Astrocyte (in vitro differentiated cells and primary cell): ENCODE results near the gene MAST2. TPM values are rescaled to one million over a fixed set of nuclear protein-coding genes. Genes with fewer than 3 reads are reported as not detected.

ENCODE experiments used
- DNase-seq: peaks from one replicate; pipeline ENCODE4 v3.0.0-alpha.2; 2010; ENCODE audit warnings: low read depth
- FAIRE-seq: peaks from 2 replicates; lab custom pipeline; 2011; peaks lifted over from hg19 to GRCh38; lab: Jason Lieb, UNC
- H2AFZ ChIP-seq: 2 replicates; pipeline ENCODE4 v1.6.0; 2012; ENCODE audit warnings: low read depth, low read length, inconsistent platforms
- H3K27ac ChIP-seq: 2 replicates; pipeline ENCODE4 v1.5.1; 2011; ENCODE audit warnings: low read depth, low read length, inconsistent platforms
- H3K27me3 ChIP-seq: 2 replicates; pipeline ENCODE4 v1.6.0; 2011; ENCODE audit warnings: low read length, inconsistent platforms; ENCODE audit not compliant: insufficient read depth
- H3K36me3 ChIP-seq: 2 replicates; pipeline ENCODE4 v1.5.1; 2011; ENCODE audit warnings: low read length, inconsistent platforms; ENCODE audit not compliant: insufficient read depth
- H3K4me1 ChIP-seq: 2 replicates; pipeline ENCODE4 v1.5.1; 2011; ENCODE audit warnings: low read length, inconsistent platforms; ENCODE audit not compliant: insufficient read depth
- H3K4me2 ChIP-seq: 2 replicates; pipeline ENCODE4 v1.6.0; 2012; ENCODE audit warnings: low read length, inconsistent platforms
- H3K4me3 ChIP-seq: 2 replicates; pipeline ENCODE4 v1.5.1; 2011; ENCODE audit warnings: low read depth, mild to moderate bottlenecking, low read length, inconsistent platforms; ENCODE audit not compliant: insufficient read depth
- H3K79me2 ChIP-seq: 2 replicates; pipeline ENCODE4 v1.6.0; 2012; ENCODE audit warnings: mild to moderate bottlenecking, low read length, inconsistent platforms; ENCODE audit not compliant: insufficient read depth
- H3K9ac ChIP-seq: 2 replicates; pipeline ENCODE4 v1.6.0; 2012; ENCODE audit warnings: mild to moderate bottlenecking, low read length, inconsistent platforms
- H3K9me3 ChIP-seq: 2 replicates; pipeline ENCODE4 v1.5.1; 2012; ENCODE audit warnings: low read depth, mild to moderate bottlenecking, low read length, inconsistent platforms; ENCODE audit not compliant: insufficient read depth
- H4K20me1 ChIP-seq: 2 replicates; pipeline ENCODE4 v1.6.0; 2012; ENCODE audit warnings: low read length, inconsistent platforms; ENCODE audit not compliant: insufficient read depth
- H3K27ac Mint-ChIP-seq: one replicate; pipeline ENCODE4 v1.8.0; 2021; ENCODE audit warnings: mild to moderate bottlenecking, mixed read lengths; ENCODE audit not compliant: unreplicated experiment
- H3K27me3 Mint-ChIP-seq: one replicate; pipeline ENCODE4 v1.8.0; 2021; ENCODE audit warnings: low read depth, mixed read lengths; ENCODE audit not compliant: unreplicated experiment
- H3K36me3 Mint-ChIP-seq: one replicate; pipeline ENCODE4 v1.8.0; 2021; ENCODE audit warnings: low read depth, mixed read lengths; ENCODE audit not compliant: unreplicated experiment
- H3K4me1 Mint-ChIP-seq: one replicate; pipeline ENCODE4 v1.8.0; 2021; ENCODE audit warnings: low read depth, mixed read lengths; ENCODE audit not compliant: unreplicated experiment
- H3K4me3 Mint-ChIP-seq: one replicate; pipeline ENCODE4 v1.8.0; 2021; ENCODE audit warnings: mild to moderate bottlenecking, moderate library complexity, mixed read lengths; ENCODE audit not compliant: unreplicated experiment
- H3K9me3 Mint-ChIP-seq: one replicate; pipeline ENCODE4 v1.8.0; 2021; ENCODE audit warnings: mild to moderate bottlenecking, mixed read lengths; ENCODE audit not compliant: unreplicated experiment
- EZH2 ChIP-seq: IDR thresholded peaks from 2 replicates; pipeline ENCODE4 v1.6.1; 2012; ENCODE audit warnings: mild to moderate bottlenecking, low read length, inconsistent platforms; ENCODE audit not compliant: insufficient read depth
- total RNA-seq: library from RNA; stranded (reverse); gene quantifications from 2 replicates; pipeline ENCODE4 v1.2.1, GENCODE V29; 2021
- TF ChIP-seq, protein P1 (sequence below): IDR thresholded peaks from 2 replicates; pipeline ENCODE4 v1.5.1; 2011; ENCODE audit warnings: low read depth, mild to moderate bottlenecking, inconsistent platforms, low read length, moderate library complexity; ENCODE audit not compliant: insufficient read depth

Gene MAST2
- total RNA-seq, 1 donor from 2014 or later: 41.0 TPM

DNA sequence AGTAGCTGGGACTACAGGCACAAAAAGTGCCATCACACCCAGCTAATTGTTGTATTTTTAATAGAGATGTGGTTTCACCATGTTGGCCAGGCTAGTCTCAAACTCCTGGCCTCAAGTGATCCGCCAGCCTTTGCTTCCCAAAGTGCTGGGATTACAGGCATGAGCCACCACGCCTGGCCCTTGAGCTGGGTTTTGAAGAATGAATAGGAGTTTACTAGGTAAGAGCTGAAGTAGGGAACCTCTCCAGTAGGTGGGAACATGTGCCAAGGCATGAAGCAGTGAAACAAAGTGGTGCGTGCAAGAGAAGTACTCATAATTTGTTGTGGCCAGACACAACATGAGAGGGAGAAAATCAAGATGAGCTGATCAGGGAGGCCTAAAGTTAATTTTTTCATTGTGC, 55.8 kb downstream of the MAST2 start:
- Histone ChIP-seq H3K9me3 (no peaks in the 10 kb centered on the region), H3K4me2 (no peak overlapping the region), H3K9ac (no peak overlapping the region), H3K27ac (no peak overlapping the region), H3K36me3 (no peaks in the 10 kb centered on the region), H3K4me3 (no peak overlapping the region), H3K27me3 (no peaks in the 10 kb centered on the region), H3K79me2 (peaks cover 47% of the 10 kb centered on the region), H3K4me1 (peaks cover 3% of the 10 kb centered on the region), H4K20me1 (peaks cover 17% of the 10 kb centered on the region), H2AFZ (no peak overlapping the region)
- no peak for DNase-seq
- peaks cover 6% of the 10 kb centered on the region for H3K9me3 Mint-ChIP-seq
- peaks cover 5% of the 10 kb centered on the region for H3K36me3 Mint-ChIP-seq
- no peak for FAIRE-seq
- no peaks in the 10 kb centered on the region for H3K27me3 Mint-ChIP-seq
- TF ChIP-seq, protein P1, sequence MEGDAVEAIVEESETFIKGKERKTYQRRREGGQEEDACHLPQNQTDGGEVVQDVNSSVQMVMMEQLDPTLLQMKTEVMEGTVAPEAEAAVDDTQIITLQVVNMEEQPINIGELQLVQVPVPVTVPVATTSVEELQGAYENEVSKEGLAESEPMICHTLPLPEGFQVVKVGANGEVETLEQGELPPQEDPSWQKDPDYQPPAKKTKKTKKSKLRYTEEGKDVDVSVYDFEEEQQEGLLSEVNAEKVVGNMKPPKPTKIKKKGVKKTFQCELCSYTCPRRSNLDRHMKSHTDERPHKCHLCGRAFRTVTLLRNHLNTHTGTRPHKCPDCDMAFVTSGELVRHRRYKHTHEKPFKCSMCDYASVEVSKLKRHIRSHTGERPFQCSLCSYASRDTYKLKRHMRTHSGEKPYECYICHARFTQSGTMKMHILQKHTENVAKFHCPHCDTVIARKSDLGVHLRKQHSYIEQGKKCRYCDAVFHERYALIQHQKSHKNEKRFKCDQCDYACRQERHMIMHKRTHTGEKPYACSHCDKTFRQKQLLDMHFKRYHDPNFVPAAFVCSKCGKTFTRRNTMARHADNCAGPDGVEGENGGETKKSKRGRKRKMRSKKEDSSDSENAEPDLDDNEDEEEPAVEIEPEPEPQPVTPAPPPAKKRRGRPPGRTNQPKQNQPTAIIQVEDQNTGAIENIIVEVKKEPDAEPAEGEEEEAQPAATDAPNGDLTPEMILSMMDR: no peak
- TF ChIP-seq EZH2: no peak
- no peak overlapping the region for H3K27ac Mint-ChIP-seq
- peaks cover 7% of the 10 kb centered on the region for H3K4me1 Mint-ChIP-seq
- H3K4me3 Mint-ChIP-seq: no peak overlapping the region

DNA sequence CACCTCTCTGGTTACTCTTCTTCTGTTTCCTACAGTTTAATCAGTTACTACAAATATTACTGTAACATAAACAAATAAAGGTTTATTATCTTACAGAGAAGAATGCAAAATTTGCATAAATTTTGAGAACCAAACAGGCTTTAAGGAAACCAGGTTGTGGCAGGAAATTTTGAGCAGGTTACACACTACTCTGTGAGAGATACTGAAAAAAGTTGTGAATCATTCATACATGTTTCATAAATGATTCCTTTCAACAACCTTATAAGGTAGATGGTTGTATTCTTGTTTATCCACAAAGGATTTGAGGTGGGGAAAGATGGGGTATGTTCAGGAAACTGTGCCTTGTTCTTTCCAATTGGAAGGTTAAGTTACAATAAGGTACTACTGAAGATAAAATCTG, 58.6 kb downstream of the MAST2 start:
- peaks cover 6% of the 10 kb centered on the region for H3K9me3 Mint-ChIP-seq
- Histone ChIP-seq H3K4me3 (no peak overlapping the region), H3K4me2 (no peak overlapping the region), H4K20me1 (peaks cover 3% of the 10 kb centered on the region), H3K36me3 (no peaks in the 10 kb centered on the region), H2AFZ (no peak overlapping the region), H3K9ac (no peak overlapping the region), H3K27me3 (no peaks in the 10 kb centered on the region), H3K79me2 (peaks cover 44% of the 10 kb centered on the region), H3K27ac (no peak overlapping the region), H3K4me1 (peaks cover 4% of the 10 kb centered on the region), H3K9me3 (no peaks in the 10 kb centered on the region)
- no peak for DNase-seq
- no peak overlapping the region for H3K27ac Mint-ChIP-seq
- H3K36me3 Mint-ChIP-seq: peaks cover 5% of the 10 kb centered on the region
- no peaks in the 10 kb centered on the region for H3K27me3 Mint-ChIP-seq
- peaks cover 15% of the 10 kb centered on the region for H3K4me1 Mint-ChIP-seq
- FAIRE-seq: no peak
- H3K4me3 Mint-ChIP-seq: no peak overlapping the region
- no peak for TF ChIP-seq EZH2
- TF ChIP-seq, protein P1: no peak

DNA sequence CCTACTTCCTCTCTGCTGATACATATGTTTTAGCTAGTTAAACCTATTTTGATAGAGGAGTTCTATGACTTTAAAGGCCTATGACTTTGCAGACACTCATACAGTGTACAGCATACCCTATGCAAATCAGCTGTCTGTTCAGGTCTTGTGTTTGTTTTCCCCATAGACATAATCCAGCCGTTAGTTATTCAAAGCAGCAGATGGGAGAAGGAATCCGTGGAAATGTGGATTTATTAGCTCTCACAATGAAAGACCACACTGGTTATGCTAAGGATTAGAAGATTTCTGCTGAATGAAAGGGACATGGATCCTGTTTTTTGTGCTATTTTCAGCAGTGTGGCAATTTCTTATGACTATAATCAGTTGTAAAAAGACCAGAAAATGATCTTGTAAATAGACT, 59.8 kb downstream of the MAST2 start:
- no peaks in the 10 kb centered on the region for H3K27me3 Mint-ChIP-seq
- peaks cover 6% of the 10 kb centered on the region for H3K9me3 Mint-ChIP-seq
- DNase-seq (no peak), FAIRE-seq (peak; percentile 32)
- TF ChIP-seq, protein P1: no peak
- TF ChIP-seq EZH2: no peak
- Histone ChIP-seq H2AFZ (no peak overlapping the region), H3K36me3 (no peaks in the 10 kb centered on the region), H3K4me1 (peaks cover 4% of the 10 kb centered on the region), H4K20me1 (no peaks in the 10 kb centered on the region), H3K79me2 (peaks cover 36% of the 10 kb centered on the region), H3K27ac (no peak overlapping the region), H3K9ac (no peak overlapping the region), H3K4me2 (no peak overlapping the region), H3K4me3 (no peak overlapping the region), H3K27me3 (no peaks in the 10 kb centered on the region), H3K9me3 (no peaks in the 10 kb centered on the region)
- peaks cover 5% of the 10 kb centered on the region for H3K36me3 Mint-ChIP-seq
- H3K27ac Mint-ChIP-seq: no peak overlapping the region
- H3K4me1 Mint-ChIP-seq: peaks cover 17% of the 10 kb centered on the region
- no peak overlapping the region for H3K4me3 Mint-ChIP-seq
